C4-2B (cell line): ENCODE measurements around the gene PRDM15.

Experiments
- CTCF ChIP-seq: fragments of 450-650 bp; conservative IDR thresholded peaks from 2 replicates; pipeline ENCODE4 v1.5.1; 2017; ENCODE audit warnings: mild to moderate bottlenecking
- ZFX ChIP-seq: fragments of 450-650 bp; IDR thresholded peaks from 2 replicates; pipeline ENCODE4 v1.6.1; 2017

GRCh38 chr21:41821756-41822431 is 57.2 kb downstream of the PRDM15 start:
- no peak for TF ChIP-seq CTCF
- no peak for TF ChIP-seq ZFX
